Muscle layer of colon (tissue), 2 donors: ENCODE data around the gene KBTBD8.

ENCODE experiments used
- H3K27ac ChIP-seq: one replicate; pipeline ENCODE4 v1.7.0; 2013; ENCODE audit warnings: low read depth, mild to moderate bottlenecking, low read length, moderate library complexity
- H3K27me3 ChIP-seq, 2 donors: one replicate each; pipeline ENCODE4 v1.7.0; 2013; ENCODE audit warnings: low read length in 2 of 2, mild to moderate bottlenecking in 2 of 2; ENCODE audit not compliant: insufficient read depth in 2 of 2, control insufficient read depth in 1 of 2
- H3K36me3 ChIP-seq: one replicate; pipeline ENCODE4 v1.7.0; 2013; ENCODE audit warnings: mild to moderate bottlenecking, low read length; ENCODE audit not compliant: insufficient read depth
- H3K4me1 ChIP-seq: one replicate; pipeline ENCODE4 v1.7.0; 2013; ENCODE audit warnings: mild to moderate bottlenecking, low read length; ENCODE audit not compliant: insufficient read depth
- H3K4me3 ChIP-seq, 2 donors: one replicate each; pipeline ENCODE4 v1.7.0; 2013; ENCODE audit warnings: low read length in 2 of 2, low read depth in 1 of 2, mild to moderate bottlenecking in 1 of 2, moderate library complexity in 1 of 2
- H3K9ac ChIP-seq: one replicate; pipeline ENCODE4 v1.7.0; 2013; ENCODE audit warnings: low read length
- H3K9me3 ChIP-seq: one replicate; pipeline ENCODE4 v1.7.0; 2013; ENCODE audit warnings: mild to moderate bottlenecking, low read length
- donor health status: abdominal sarcoma.
- donor health status: Adenocarcinoma of cecum.

The KBTBD8 gene

DNA sequence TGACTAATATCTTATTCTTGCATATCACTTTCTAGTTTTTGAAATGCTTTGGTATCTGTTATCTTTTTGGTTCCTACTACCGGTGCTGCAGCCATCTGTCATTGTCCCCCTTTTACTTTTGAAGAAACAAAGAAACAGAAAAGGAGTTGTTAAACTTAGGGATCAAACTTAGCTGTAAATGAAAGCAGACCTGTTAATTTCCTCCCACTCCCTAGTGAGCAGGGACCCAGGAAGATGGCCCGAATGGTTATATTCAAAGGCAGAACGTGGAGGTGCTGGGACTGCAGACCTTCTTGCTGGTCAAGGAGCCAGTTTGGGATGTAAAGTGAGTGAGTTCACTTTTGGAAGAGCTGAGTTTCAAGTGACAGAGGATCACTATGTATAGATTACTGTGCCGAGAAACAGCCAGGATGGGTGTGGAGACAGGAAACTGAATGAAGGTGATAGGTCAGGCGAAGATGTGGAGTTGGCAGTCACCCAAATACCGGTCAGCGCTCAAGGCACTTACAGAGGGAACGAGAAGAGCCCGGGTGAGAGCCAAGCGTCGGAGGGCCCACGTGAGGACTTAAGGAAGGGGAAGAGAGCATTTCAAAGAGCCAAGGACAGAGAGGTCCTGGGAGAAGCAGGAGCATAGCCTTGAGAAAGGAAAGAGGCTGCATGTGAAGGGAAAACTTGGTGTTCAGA is 20.1 kb downstream of the KBTBD8 start:
- no peak overlapping the region for H3K27ac ChIP-seq

DNA sequence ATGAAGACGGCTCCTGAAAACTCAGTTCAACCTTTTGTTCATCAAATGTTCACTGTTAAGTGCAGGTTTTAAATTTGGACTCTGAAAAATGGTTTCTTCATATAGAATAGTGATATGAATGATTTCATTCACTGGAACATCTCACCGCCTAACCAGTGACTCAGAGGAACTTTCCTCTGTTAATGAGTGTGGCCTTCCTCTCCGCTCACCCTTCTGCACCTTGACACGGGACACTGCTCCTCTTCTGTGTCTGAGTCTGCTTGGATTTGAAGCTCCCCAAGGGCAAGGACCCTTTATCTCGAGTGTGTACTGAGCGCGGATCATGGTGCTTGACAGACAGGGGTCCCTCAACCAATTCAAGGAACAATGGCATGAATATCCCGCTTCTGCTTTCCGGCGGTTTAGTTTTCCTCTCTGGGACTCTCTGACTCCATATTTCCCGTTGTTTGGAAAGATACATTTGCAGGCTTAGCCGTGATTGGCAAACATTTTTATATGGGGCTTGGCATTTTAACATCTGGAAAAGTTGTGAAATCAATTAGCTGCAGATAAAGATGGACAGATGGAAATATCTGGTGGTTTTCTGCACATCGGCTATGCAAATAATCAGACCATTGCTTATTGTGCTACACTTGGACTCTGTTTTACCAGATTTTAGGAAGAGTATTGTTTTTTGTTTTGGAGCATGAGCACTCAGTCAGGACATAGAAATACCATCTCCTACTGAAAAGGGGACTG is 20.9 kb downstream of the KBTBD8 start:
- H3K4me1 ChIP-seq = no peaks in the 10 kb centered on the region
- H3K27ac ChIP-seq = no peak overlapping the region
- H3K27me3 ChIP-seq = no peaks in the 10 kb centered on the region
- no peaks in the 10 kb centered on the region for H3K36me3 ChIP-seq
- no peak overlapping the region for H3K9ac ChIP-seq
- H3K4me3 ChIP-seq = no peak overlapping the region
- H3K9me3 ChIP-seq = no peaks in the 10 kb centered on the region

More for the DNA sequence above, 20.1 kb downstream of the KBTBD8 start:
- no peaks in the 10 kb centered on the region for H3K27me3 ChIP-seq
- no peaks in the 10 kb centered on the region for H3K9me3 ChIP-seq
- no peak overlapping the region for H3K9ac ChIP-seq
- H3K36me3 ChIP-seq = no peaks in the 10 kb centered on the region
- H3K4me3 ChIP-seq = no peak overlapping the region
- H3K4me1 ChIP-seq = no peaks in the 10 kb centered on the region

DNA sequence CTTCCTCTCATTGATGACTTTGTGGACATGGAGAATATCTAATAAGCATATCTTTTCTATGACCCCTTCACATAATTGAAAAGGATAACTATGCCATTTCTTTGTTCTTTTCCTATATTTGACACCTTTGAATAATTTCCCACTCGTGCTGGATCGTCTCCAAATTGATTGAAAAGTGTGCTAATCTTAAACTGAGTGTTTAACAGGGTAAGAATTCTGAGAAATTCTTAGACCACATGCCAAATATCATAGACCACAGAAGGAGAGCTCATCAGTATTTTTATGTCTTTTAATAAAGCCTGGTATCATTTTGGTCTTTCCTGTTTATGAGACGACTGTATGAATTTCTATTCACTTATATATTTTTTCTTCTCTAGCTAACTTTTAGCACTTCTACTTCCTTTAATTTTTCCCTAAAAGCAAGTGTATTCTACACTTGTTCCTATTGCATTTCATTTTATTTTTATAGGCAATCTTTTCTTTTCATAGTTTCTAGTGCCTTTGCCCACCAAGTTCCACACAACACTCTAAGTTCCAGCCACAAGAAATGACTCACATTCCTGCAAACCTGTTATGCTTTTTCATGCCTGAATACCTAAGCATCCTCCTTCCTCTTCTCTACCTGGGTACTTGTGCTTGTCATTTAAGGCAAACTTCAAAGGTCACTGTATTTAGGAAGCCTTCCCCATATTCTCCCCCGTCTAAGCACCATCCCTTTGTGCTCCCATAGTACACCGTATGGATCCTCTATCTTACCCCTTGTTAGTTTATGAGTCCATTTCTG is 30.1 kb downstream of the KBTBD8 start:
- Histone ChIP-seq H3K9me3 (no peaks in the 10 kb centered on the region), H3K4me1 (no peaks in the 10 kb centered on the region)

GRCh38 chr3:67030785-67031740 is 33.0 kb downstream of the KBTBD8 start:
- Histone ChIP-seq H3K4me3 (no peak overlapping the region), H3K9me3 (no peaks in the 10 kb centered on the region), H3K36me3 (no peaks in the 10 kb centered on the region), H3K9ac (no peak overlapping the region), H3K4me1 (no peaks in the 10 kb centered on the region), H3K27ac (no peak overlapping the region), H3K27me3 (no peaks in the 10 kb centered on the region)

More for the DNA sequence above, 30.1 kb downstream of the KBTBD8 start:
- no peak overlapping the region for H3K4me3 ChIP-seq
- no peak overlapping the region for H3K27ac ChIP-seq
- no peak overlapping the region for H3K9ac ChIP-seq
- no peaks in the 10 kb centered on the region for H3K27me3 ChIP-seq
- H3K36me3 ChIP-seq = no peaks in the 10 kb centered on the region

DNA sequence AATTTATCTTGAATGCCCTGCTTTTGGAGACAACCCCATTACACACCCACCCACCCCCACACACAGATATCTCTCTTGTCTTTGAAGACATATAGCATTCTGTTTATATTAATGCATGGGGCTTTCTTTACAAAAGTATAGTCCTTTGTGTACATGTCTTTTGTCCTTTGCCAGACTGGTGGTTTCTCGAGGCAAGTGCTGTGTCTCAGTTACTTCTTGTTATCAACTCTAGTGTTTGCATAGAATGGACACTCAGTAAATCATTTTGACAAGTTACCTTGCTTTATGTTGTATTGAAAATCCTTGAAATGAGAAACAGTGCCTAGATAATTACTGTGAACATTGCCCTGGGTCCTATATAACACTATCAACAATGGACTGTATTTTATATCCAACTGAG is 33.9 kb downstream of the KBTBD8 start:
- Histone ChIP-seq H3K9me3 (no peaks in the 10 kb centered on the region), H3K27me3 (no peaks in the 10 kb centered on the region), H3K9ac (no peak overlapping the region), H3K4me3 (no peak overlapping the region), H3K27ac (no peak overlapping the region), H3K4me1 (no peaks in the 10 kb centered on the region), H3K36me3 (no peaks in the 10 kb centered on the region)

DNA sequence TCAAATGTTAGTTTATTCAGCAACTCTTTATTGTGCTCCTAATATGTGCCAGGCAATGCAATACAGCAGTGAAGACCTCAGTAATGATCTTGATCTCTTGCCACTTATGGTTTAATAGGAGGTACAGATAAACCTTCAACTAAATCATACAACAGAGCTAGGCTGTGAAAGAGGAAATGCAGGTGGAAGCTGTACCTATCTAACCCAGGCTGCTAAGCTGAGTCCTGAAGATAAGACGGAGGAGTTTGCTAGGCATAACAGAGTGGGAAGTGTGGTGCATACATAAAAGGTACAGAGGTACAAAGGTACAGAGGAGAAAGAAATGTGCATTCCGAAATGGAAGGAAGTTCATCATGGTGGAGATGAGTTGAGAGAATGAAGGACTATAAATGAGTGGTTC is 35.0 kb downstream of the KBTBD8 start:
- H3K9me3 ChIP-seq = no peaks in the 10 kb centered on the region
- no peaks in the 10 kb centered on the region for H3K4me1 ChIP-seq
- H3K36me3 ChIP-seq = no peaks in the 10 kb centered on the region
- H3K4me3 ChIP-seq = no peak overlapping the region
- H3K27ac ChIP-seq = no peak overlapping the region
- no peaks in the 10 kb centered on the region for H3K27me3 ChIP-seq
- H3K9ac ChIP-seq = no peak overlapping the region

DNA sequence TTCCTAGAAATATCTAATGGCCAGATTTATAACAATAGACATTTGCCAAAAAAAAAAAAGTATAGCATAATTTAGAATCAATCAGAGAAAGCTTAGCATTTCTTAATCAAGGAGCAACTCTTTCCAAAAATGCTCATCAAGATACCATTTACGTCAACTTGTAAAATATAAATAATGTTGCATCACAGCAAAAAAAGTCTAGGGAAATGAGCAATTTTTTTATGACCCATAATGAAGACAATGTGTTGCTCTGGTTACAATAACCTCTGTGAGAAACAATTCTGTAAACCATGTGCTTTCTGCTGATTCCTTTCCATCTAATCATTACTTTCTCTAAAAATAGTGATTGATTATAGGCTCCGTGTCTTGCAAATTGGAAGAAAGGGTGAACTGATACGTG is 36.3 kb downstream of the KBTBD8 start:
- no peaks in the 10 kb centered on the region for H3K27me3 ChIP-seq
- no peaks in the 10 kb centered on the region for H3K9me3 ChIP-seq
- H3K27ac ChIP-seq = no peak overlapping the region
- H3K4me3 ChIP-seq = no peak overlapping the region
- H3K9ac ChIP-seq = no peak overlapping the region
- H3K36me3 ChIP-seq = no peaks in the 10 kb centered on the region
- no peaks in the 10 kb centered on the region for H3K4me1 ChIP-seq

DNA sequence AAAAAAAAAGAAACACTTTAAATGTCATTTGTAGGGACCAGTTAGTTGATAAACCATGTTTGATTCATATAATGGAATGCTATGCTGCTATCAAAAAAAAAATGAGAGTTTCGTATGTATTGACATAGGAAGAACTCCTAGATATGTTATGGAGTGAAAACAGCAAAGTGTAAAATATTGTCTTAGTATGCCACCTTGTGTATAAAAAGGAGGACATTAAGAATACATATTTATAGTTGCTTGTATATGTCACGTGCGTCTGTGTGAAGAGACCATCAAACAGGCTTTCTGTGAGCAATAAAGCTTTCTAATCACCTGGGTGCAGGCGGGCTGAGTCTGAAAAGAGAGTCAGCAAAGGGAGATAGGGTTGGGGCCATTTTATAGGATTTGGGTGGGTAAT is 39.5 kb downstream of the KBTBD8 start:
- no peak overlapping the region for H3K4me3 ChIP-seq
- no peaks in the 10 kb centered on the region for H3K9me3 ChIP-seq
- no peak overlapping the region for H3K9ac ChIP-seq
- H3K36me3 ChIP-seq = no peaks in the 10 kb centered on the region
- no peaks in the 10 kb centered on the region for H3K4me1 ChIP-seq
- H3K27me3 ChIP-seq = no peaks in the 10 kb centered on the region
- H3K27ac ChIP-seq = no peak overlapping the region

- no peaks in the 10 kb centered on the region for H3K36me3 ChIP-seq
Measured at GRCh38 chr3:67044295-67044694, 46.2 kb downstream of the KBTBD8 start.

DNA sequence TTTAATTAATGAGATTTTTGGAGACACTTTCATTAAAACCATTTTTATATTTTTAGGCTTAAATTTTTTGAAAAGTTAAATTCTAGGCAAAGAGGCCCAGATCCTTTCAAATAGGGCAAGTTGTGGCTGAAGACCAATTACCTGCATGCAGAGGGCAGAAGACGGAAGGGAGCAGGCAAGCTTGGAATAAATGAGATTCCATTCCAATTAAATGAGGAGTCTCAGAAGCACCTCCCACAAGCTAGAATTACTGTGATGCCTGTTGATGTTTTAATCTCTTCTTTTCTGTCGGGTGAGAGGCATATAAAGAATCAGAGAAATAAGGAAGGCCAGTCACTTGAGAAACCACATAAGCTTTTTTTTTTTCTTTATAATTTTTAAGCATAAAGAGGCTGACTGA is 46.8 kb downstream of the KBTBD8 start:
- H3K9ac ChIP-seq = no peak overlapping the region
- no peak overlapping the region for H3K27ac ChIP-seq
- H3K36me3 ChIP-seq = no peaks in the 10 kb centered on the region
- H3K4me1 ChIP-seq = no peaks in the 10 kb centered on the region
- H3K4me3 ChIP-seq = no peak overlapping the region
- no peaks in the 10 kb centered on the region for H3K27me3 ChIP-seq
- no peaks in the 10 kb centered on the region for H3K9me3 ChIP-seq

More at GRCh38 chr3:67044295-67044694, 46.2 kb downstream of the KBTBD8 start:
- Histone ChIP-seq H3K4me3 (no peak overlapping the region), H3K27ac (no peak overlapping the region), H3K27me3 (no peaks in the 10 kb centered on the region), H3K9me3 (no peaks in the 10 kb centered on the region), H3K4me1 (no peaks in the 10 kb centered on the region), H3K9ac (no peak overlapping the region)
